GM19238 (cell line): ENCODE results near the gene HCRT.
"Not testable (repeated sequence)": the region's sequence is repeated elsewhere in the genome, so short reads cannot be mapped to it uniquely, and the experiment has no call there.

Experiments used
- DNase-seq: peaks from one replicate; pipeline ENCODE4 v3.0.0; 2011; ENCODE audit warnings: low spot score; ENCODE audit not compliant: insufficient read length

The HCRT gene

GRCh38 chr17:42180411-42180921 lies 4.8 kb downstream of the HCRT start:
- no peak for DNase-seq

DNA sequence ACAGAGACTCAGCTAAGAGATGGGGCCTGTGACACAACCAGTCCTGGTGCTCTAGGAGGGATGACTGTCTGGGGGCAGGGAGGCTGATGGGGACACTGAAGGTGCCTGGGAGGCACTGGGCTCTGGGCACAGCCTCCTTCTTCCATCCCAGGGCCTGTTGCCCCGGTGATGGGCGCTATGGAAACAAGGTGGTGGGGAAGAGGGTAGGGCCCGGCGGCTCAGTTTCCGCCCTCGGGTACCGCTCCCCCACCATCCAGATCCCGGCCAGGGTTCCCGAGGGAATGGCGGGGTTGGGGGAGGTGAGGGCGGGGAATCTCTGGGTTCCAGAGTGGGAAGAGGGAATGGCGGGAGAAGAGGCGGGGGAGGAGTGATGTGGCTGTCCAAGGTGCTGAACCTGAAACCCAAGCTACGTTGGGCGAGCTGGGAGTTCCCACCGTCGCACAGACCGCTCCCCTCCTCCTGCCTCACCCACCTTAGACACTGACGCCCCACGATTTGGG lies 5.3 kb downstream of the HCRT start:
- DNase-seq, result no peak

DNA sequence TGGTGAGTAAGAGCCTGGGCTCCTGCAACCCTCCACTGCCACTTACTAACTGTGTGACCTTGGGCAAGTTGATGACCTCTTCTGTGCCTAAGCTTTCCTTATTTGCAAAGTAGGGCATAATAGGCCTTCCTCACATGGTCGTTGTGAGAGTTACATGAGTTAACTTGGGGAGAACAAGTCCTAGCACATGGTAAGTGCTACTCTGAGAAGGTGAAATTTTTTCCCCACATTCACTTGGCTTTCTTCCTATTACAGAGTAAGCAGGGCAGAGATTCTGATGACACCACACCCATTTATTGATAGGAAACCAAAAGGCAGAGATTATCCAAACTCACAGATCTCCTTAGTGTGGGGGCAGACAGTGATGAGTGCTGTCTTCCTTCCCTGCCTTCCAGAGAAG lies 5.9 kb downstream of the HCRT start:
- no peak for DNase-seq

GRCh38 chr17:42178817-42179216 lies 6.4 kb downstream of the HCRT start:
- DNase-seq, result no peak

GRCh38 chr17:42177684-42178083 lies 7.6 kb downstream of the HCRT start:
- DNase-seq, result no peak

GRCh38 chr17:42174126-42174783 lies 11.0 kb downstream of the HCRT start:
- DNase-seq, result no peak

DNA sequence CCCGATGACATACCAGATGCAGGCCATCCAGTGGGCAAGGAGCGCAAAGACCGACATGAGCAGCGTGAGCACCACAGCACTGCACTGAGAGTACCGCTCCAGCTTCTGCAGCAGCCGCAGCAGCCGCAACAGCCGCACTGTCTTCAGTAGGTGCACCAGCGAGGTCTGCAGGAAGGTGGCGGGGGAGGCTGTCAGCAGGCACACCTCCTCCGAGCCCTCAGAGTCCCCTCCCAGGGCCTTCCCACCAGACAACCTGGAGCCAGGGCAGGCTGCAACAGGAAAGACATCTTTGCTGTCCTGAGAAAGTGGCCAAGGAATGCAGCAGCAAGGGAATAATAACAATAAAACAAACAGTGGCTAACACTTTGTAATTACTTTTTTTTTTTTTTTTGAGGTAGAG lies 13.4 kb downstream of the HCRT start:
- DNase-seq, result no peak

- DNase-seq, result no peak
Observed at GRCh38 chr17:42169351-42169750, 15.9 kb downstream of the HCRT start.

DNA sequence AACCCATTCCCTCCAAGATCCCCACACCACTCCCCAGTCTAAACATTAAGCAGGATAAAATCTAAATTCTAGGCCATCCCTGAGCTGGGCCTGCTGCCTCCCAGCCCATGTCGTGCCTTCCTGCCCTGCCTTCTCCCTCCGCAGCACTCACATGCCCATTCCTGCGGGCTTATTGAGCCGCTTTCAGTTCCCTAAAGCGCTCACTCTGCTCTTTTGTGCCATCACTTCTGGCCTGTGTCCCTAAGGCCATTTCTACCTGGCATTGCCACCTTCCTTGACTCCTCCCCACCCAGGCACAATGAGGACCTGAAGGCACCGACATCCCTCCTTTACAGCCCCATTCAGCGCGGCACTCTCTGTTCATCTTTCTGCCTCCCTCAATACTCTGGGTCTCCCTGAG lies 17.4 kb downstream of the HCRT start:
- no peak for DNase-seq

DNA sequence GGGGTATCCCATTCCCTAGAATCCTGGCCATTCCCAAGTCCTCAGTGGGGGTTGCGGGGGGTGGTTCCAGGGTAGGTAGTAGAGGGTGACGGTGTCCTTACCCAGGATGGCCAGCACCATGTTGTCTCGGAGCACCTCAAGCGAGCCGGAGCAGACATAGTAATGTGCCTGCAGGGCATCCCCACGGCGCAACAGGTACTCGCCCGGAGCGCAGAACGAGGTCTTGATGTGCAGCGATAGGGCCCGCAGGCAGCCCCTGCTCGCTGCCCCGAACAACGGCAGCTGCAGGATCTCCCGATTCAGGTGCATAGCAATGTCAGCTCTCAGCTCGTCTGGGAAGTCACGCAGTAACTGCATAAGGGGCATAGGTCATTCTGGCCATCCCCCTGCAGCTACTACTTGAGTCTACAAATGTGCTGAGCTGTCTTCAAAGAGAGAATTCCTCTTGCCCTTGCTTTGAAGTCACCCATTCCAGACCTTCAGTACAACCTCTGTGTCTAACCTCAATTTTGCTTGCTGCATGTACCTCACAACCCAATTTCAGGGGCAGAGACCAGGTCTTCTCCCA lies 19.0 kb downstream of the HCRT start:
- no peak for DNase-seq

- no peak for DNase-seq
Observed at GRCh38 chr17:42165751-42166150, 19.5 kb downstream of the HCRT start.

GRCh38 chr17:42163696-42164407 lies 21.4 kb downstream of the HCRT start:
- no peak for DNase-seq

GRCh38 chr17:42163113-42163512 lies 22.1 kb downstream of the HCRT start:
- no peak for DNase-seq

- no peak for DNase-seq
Observed at GRCh38 chr17:42160531-42160910, 24.7 kb downstream of the HCRT start.

- DNase-seq, result no peak
Observed at GRCh38 chr17:42159796-42160530, 25.3 kb downstream of the HCRT start.

GRCh38 chr17:42155614-42156045 lies 29.6 kb downstream of the HCRT start:
- no peak for DNase-seq

GRCh38 chr17:42153919-42154742 lies 31.1 kb downstream of the HCRT start:
- no peak for DNase-seq

- DNase-seq, result no peak
Observed at GRCh38 chr17:42146911-42147607, 38.2 kb downstream of the HCRT start.

GRCh38 chr17:42143138-42143537 lies 42.1 kb downstream of the HCRT start:
- not testable (repeated sequence) for DNase-seq

GRCh38 chr17:42142371-42142896 lies 42.8 kb downstream of the HCRT start:
- DNase-seq, result no peak
